Measurements from ENCODE around the gene PTAR1.

- TF ChIP-seq CTCF (IDR thresholded peaks at IDR 0.05): no peak
- no peak for TF ChIP-seq POLR2AphosphoS5 (IDR thresholded peaks at IDR 0.05)
Measured at GRCh38 chr9:69757996-69758675, 1.7 kb downstream of the PTAR1 start.
